Activated T-helper 2 cell treated with anti-CD3 and anti-CD28 coated beads, Interferon-gamma antibody, Interleukin-2, Interleukin-4, amounts not matched to agents 10 μg/mL and 5 μg/mL and 100 μg/mL, durations not matched to agents 14 hours and 24 hours and 36 hours (primary cell): ENCODE data around the gene ENDOD1. TPM values are rescaled to one million over a fixed set of nuclear protein-coding genes. Genes with fewer than 3 reads are reported as not detected.
A peak's percentile ranks its signal among the peaks of the same experiment; 100 is the strongest.

Source experiments
- DNase-seq: peaks from one replicate; pipeline ENCODE4 v3.0.0; 2021; ENCODE audit warnings: low spot score
- H3K27ac Mint-ChIP-seq: one replicate; pipeline ENCODE4 v1.8.0; 2021; ENCODE audit warnings: mixed read lengths
- H3K27me3 Mint-ChIP-seq: one replicate; pipeline ENCODE4 v1.8.0; 2021; ENCODE audit warnings: low read depth, mixed read lengths
- H3K36me3 Mint-ChIP-seq: one replicate; pipeline ENCODE4 v1.8.0; 2021; ENCODE audit warnings: low read depth, mixed read lengths
- H3K4me1 Mint-ChIP-seq: one replicate; pipeline ENCODE4 v1.8.0; 2021; ENCODE audit warnings: low read depth, mixed read lengths
- H3K4me3 Mint-ChIP-seq: one replicate; pipeline ENCODE4 v1.8.0; 2021; ENCODE audit warnings: low read depth, mild to moderate bottlenecking, moderate library complexity, mixed read lengths
- H3K9me3 Mint-ChIP-seq: one replicate; pipeline ENCODE4 v1.8.0; 2021; ENCODE audit warnings: mixed read lengths
- intact Hi-C: fragments of 100-400 bp; cut with micrococcal nuclease; formaldehyde crosslinking; loops from one replicate; pipeline ENCODE4 v1.15.1; 2023
- total RNA-seq: library from RNA; stranded (reverse); gene quantifications from 2 replicates; pipeline ENCODE4 v1.2.3, GENCODE V29; 2022

ENDOD1 gene
- total RNA-seq, 1 donor from 2014 or later, result 33.7 TPM

DNA sequence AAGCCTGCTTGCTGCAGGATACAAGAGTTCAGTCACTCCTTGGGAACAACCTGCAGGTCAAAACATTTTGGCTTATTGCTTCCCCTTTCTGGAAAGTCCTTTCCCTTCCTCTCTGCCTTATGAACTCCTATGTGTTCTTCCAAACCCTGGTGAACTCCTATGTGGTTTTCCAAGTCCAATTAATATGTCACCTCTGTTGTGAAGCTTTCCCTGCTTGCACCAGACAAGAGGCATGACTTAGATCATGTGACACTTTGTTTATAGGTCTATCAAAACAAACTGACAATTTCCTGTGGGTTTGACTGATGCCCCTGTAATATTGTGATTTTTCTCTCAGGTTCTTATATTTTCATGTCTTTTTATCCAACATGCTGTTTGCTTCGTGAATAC, 64.2 kb downstream of the ENDOD1 start:
- no peaks in the 10 kb centered on the region for H3K27me3 Mint-ChIP-seq
- H3K4me3 Mint-ChIP-seq, result peak overlapping the region; percentile 87
- peak overlapping the region; percentile 92 for H3K27ac Mint-ChIP-seq
- intact Hi-C loops, result loop anchor here (1.0 to 5.0 kb wide), 4 partner anchors 402 to 1273 kb away; partner anchors contain the start of gene FUT4
- H3K9me3 Mint-ChIP-seq, result no peaks in the 10 kb centered on the region
- peaks cover 56% of the 10 kb centered on the region for H3K4me1 Mint-ChIP-seq
- no peak for DNase-seq
- H3K36me3 Mint-ChIP-seq, result peaks cover 16% of the 10 kb centered on the region

GRCh38 chr11:95154514-95154913, 64.9 kb downstream of the ENDOD1 start:
- Mint-ChIP-seq H3K27me3 (no peaks in the 10 kb centered on the region), H3K27ac (no peak overlapping the region), H3K4me1 (peaks cover 51% of the 10 kb centered on the region), H3K9me3 (no peaks in the 10 kb centered on the region), H3K36me3 (peaks cover 16% of the 10 kb centered on the region), H3K4me3 (no peak overlapping the region)
- peak; percentile 54 for DNase-seq
- intact Hi-C loops, result loop anchor here (2.0 to 5.0 kb wide), 2 partner anchors 612 to 1272 kb away; partner anchors contain the start of gene FUT4

GRCh38 chr11:95155385-95155784, 65.7 kb downstream of the ENDOD1 start:
- Mint-ChIP-seq H3K27me3 (no peaks in the 10 kb centered on the region), H3K36me3 (peaks cover 21% of the 10 kb centered on the region), H3K27ac (no peak overlapping the region), H3K9me3 (no peaks in the 10 kb centered on the region), H3K4me1 (peaks cover 47% of the 10 kb centered on the region), H3K4me3 (no peak overlapping the region)
- intact Hi-C loops, result loop anchor here (2.0 kb wide), 1 partner anchor 1271 kb away; no protein-coding TSS in a partner anchor
- DNase-seq, result no peak

DNA sequence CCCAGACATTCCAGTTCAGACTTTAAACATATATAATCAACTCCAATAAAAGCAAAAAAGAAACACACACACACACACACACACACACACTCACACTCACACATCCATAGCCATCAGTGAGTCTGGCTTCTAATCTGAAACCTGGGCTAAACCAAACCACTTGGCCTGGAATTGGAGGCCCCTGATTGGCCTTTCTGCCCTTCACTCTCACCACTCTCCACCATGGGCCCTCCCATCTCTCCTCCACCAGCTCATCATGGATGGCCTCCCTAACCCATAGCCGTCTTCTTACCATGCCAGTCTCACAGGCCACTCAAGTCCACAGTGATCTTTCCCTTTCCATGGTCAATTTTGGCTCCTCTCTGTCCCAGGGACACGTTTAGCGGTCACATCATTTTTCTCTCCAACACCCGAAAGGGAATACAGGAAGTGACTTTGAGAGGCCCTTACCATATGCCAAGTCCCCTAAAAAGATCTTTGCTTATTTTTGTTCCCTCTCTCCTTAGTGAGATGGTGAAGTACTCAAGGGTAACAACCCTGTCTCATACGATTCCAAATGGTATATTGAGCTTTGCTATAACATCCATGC, 66.6 kb downstream of the ENDOD1 start:
- Mint-ChIP-seq H3K27me3 (no peaks in the 10 kb centered on the region), H3K4me3 (no peak overlapping the region), H3K4me1 (peaks cover 46% of the 10 kb centered on the region), H3K27ac (peak overlapping the region; percentile 10), H3K36me3 (peaks cover 24% of the 10 kb centered on the region), H3K9me3 (no peaks in the 10 kb centered on the region)
- DNase-seq, result no peak
- intact Hi-C loops, result no loop called here

GRCh38 chr11:95156916-95157541, 67.4 kb downstream of the ENDOD1 start:
- peaks cover 24% of the 10 kb centered on the region for H3K36me3 Mint-ChIP-seq
- DNase-seq, result no peak
- H3K27me3 Mint-ChIP-seq, result no peaks in the 10 kb centered on the region
- intact Hi-C loops, result no loop called here
- H3K9me3 Mint-ChIP-seq, result no peaks in the 10 kb centered on the region
- H3K27ac Mint-ChIP-seq, result no peak overlapping the region
- H3K4me1 Mint-ChIP-seq, result peaks cover 40% of the 10 kb centered on the region
- H3K4me3 Mint-ChIP-seq, result no peak overlapping the region

GRCh38 chr11:95157824-95158223, 68.2 kb downstream of the ENDOD1 start:
- intact Hi-C loops, result no loop called here
- peaks cover 38% of the 10 kb centered on the region for H3K4me1 Mint-ChIP-seq
- H3K27ac Mint-ChIP-seq, result peak overlapping the region; percentile 73
- H3K36me3 Mint-ChIP-seq, result peaks cover 28% of the 10 kb centered on the region
- no peak overlapping the region for H3K4me3 Mint-ChIP-seq
- no peaks in the 10 kb centered on the region for H3K27me3 Mint-ChIP-seq
- H3K9me3 Mint-ChIP-seq, result no peaks in the 10 kb centered on the region
- no peak for DNase-seq

DNA sequence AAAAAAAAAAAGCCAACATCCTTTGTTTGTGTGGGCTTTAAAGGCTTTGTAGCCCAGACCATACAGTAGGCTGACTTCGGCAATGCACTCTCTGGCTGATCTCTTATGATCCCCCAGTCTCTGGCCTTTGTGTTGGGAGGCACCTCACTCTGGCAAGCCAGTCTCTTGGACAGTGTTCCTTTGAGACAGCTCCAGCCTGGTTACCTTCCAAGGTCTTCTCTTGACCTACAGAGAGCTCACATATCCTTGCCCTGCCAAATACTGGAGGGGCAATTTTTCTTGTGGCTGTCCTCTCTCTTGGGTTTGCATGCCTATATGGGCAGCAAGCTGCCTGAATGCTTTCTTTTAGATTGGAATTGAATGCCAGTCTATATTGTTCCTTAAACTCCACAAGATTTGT, 71.6 kb downstream of the ENDOD1 start:
- Mint-ChIP-seq H3K27ac (no peak overlapping the region), H3K27me3 (no peaks in the 10 kb centered on the region), H3K9me3 (no peaks in the 10 kb centered on the region), H3K4me1 (peaks cover 30% of the 10 kb centered on the region), H3K4me3 (no peak overlapping the region), H3K36me3 (peaks cover 36% of the 10 kb centered on the region)
- intact Hi-C loops, result no loop called here
- no peak for DNase-seq

DNA sequence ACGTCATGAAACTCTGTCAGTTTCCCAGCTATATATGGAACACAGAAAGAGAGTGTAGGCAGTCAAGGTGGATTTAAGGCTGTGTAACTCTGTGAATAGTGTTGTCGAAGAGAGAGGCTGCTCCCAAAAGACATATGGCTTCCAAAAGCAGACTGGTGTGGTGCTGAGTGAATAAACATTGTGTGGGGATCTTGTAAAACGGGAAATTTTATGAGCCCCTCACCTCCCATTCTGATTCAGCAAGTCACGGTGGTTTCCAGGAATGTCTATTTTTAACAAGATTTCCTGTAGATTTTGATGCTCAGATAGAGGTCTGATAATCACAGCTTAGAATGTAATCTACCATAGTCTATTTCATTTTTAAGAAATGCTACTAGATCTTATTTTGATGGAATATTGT, 73.5 kb downstream of the ENDOD1 start:
- Mint-ChIP-seq H3K4me1 (peaks cover 17% of the 10 kb centered on the region), H3K27me3 (no peaks in the 10 kb centered on the region), H3K9me3 (no peaks in the 10 kb centered on the region), H3K36me3 (peaks cover 30% of the 10 kb centered on the region), H3K4me3 (no peak overlapping the region), H3K27ac (no peak overlapping the region)
- DNase-seq, result no peak
- intact Hi-C loops, result no loop called here

- no peak overlapping the region for H3K4me3 Mint-ChIP-seq
- no peak for DNase-seq
- no peak overlapping the region for H3K27ac Mint-ChIP-seq
- peaks cover 14% of the 10 kb centered on the region for H3K4me1 Mint-ChIP-seq
- H3K36me3 Mint-ChIP-seq, result peaks cover 32% of the 10 kb centered on the region
- intact Hi-C loops, result no loop called here
- H3K9me3 Mint-ChIP-seq, result no peaks in the 10 kb centered on the region
- no peaks in the 10 kb centered on the region for H3K27me3 Mint-ChIP-seq
Observed at GRCh38 chr11:95165638-95166037, 76.0 kb downstream of the ENDOD1 start.

- DNase-seq, result no peak
- Mint-ChIP-seq H3K4me1 (peaks cover 14% of the 10 kb centered on the region), H3K27ac (no peak overlapping the region), H3K9me3 (no peaks in the 10 kb centered on the region), H3K27me3 (no peaks in the 10 kb centered on the region), H3K4me3 (no peak overlapping the region), H3K36me3 (peaks cover 36% of the 10 kb centered on the region)
- intact Hi-C loops, result no loop called here
Observed at GRCh38 chr11:95166781-95167180, 77.1 kb downstream of the ENDOD1 start.

DNA sequence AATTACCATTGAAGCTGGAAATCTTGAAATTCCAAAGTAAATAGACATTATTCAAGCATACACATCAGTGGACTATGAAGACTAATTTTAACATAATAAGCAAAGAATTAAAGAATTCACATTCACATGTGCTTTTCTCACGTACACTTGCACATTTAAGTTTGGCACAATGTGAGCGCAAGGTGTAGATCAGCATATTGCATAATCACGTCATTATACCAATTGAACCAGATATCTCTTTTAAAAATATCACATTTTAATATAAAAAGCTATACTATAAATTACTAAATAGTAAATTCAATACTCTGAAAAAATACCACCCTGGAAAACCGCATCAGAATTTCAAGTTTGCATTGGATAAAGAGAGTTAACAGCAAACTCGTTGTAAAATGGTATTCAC, 80.6 kb downstream of the ENDOD1 start:
- peaks cover 1% of the 10 kb centered on the region for H3K4me1 Mint-ChIP-seq
- H3K27ac Mint-ChIP-seq, result no peak overlapping the region
- H3K9me3 Mint-ChIP-seq, result no peaks in the 10 kb centered on the region
- no peak overlapping the region for H3K4me3 Mint-ChIP-seq
- H3K27me3 Mint-ChIP-seq, result no peaks in the 10 kb centered on the region
- intact Hi-C loops, result no loop called here
- peaks cover 33% of the 10 kb centered on the region for H3K36me3 Mint-ChIP-seq
- no peak for DNase-seq

GRCh38 chr11:95175818-95176380, 86.3 kb downstream of the ENDOD1 start:
- Mint-ChIP-seq H3K4me1 (peaks cover 2% of the 10 kb centered on the region), H3K9me3 (no peaks in the 10 kb centered on the region), H3K27ac (no peak overlapping the region), H3K36me3 (peaks cover 48% of the 10 kb centered on the region), H3K27me3 (no peaks in the 10 kb centered on the region), H3K4me3 (no peak overlapping the region)
- no peak for DNase-seq
- intact Hi-C loops, result no loop called here
